ENCODE measurements around the gene MCFD2.

DNA sequence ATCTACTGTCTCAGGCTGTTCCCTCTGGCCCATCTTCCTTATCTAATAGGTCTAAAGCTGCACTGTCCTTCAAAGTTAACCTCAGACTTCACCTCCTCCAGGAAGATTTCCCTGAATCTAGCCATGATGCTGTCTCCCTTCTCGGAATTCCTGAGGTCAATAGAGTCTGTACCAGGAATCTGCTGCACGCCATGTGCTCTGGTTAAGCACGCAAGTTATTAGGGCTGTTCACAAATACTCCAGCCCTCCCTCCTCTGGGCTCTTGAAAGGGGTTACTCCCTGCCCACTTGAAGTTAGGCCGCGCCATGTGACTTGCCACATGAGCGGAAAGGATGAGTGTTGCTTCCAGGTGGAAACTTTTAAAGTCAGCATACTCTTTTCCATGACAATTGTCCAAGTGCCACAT is 43.6 kb downstream of the MCFD2 start:
- TF ChIP-seq, protein P1, sequence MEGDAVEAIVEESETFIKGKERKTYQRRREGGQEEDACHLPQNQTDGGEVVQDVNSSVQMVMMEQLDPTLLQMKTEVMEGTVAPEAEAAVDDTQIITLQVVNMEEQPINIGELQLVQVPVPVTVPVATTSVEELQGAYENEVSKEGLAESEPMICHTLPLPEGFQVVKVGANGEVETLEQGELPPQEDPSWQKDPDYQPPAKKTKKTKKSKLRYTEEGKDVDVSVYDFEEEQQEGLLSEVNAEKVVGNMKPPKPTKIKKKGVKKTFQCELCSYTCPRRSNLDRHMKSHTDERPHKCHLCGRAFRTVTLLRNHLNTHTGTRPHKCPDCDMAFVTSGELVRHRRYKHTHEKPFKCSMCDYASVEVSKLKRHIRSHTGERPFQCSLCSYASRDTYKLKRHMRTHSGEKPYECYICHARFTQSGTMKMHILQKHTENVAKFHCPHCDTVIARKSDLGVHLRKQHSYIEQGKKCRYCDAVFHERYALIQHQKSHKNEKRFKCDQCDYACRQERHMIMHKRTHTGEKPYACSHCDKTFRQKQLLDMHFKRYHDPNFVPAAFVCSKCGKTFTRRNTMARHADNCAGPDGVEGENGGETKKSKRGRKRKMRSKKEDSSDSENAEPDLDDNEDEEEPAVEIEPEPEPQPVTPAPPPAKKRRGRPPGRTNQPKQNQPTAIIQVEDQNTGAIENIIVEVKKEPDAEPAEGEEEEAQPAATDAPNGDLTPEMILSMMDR (IDR thresholded peaks at IDR 0.05), result no peak
- TF ChIP-seq EZH2 (IDR thresholded peaks at IDR 0.05) (no peak), EZH2phosphoT487 (IDR thresholded peaks at IDR 0.05) (no peak)

Measured in neural progenitor cell (in vitro differentiated cells).